ENCODE results near the gene MYL3. TPM values are rescaled to one million over a fixed set of nuclear protein-coding genes. Genes with fewer than 3 reads are reported as not detected.

Gene MYL3
- total RNA-seq, 4 donors from 2014 or later, result 1.5 to 17.3 TPM; not detected in 2

DNA sequence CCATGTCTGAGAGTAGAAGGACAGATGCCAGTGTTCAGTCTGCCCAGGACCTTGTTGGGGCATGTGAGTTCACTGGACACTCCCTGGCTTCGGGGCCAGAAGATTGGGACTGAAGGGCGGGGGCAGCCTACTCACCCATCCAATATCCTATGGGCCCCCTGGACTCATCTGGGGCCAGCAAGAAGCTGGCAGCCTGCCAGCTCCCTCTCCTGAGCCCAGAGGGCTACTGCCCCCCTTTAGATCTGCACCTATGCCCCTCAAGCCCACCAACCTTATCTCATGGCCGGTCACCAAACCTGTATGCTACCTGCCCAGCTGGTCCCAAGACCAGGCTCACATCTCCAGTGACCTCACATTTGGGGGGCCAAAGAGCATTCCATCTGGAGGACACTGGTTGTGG is 22.4 kb upstream of the MYL3 start:
- DNase-seq, result no peak
- Histone ChIP-seq H3K27me3 (peaks cover 0 to 24% of the 10 kb centered on the region in 2 donors), H3K9me3 (no peaks in the 10 kb centered on the region), H3K27ac (no peak overlapping the region), H3K4me1 (peaks cover 0 to 25% (median 13%) of the 10 kb centered on the region in 4 donors), H3K4me3 (no peak overlapping the region), H3K36me3 (no peaks in the 10 kb centered on the region)
- TF ChIP-seq, protein P1, sequence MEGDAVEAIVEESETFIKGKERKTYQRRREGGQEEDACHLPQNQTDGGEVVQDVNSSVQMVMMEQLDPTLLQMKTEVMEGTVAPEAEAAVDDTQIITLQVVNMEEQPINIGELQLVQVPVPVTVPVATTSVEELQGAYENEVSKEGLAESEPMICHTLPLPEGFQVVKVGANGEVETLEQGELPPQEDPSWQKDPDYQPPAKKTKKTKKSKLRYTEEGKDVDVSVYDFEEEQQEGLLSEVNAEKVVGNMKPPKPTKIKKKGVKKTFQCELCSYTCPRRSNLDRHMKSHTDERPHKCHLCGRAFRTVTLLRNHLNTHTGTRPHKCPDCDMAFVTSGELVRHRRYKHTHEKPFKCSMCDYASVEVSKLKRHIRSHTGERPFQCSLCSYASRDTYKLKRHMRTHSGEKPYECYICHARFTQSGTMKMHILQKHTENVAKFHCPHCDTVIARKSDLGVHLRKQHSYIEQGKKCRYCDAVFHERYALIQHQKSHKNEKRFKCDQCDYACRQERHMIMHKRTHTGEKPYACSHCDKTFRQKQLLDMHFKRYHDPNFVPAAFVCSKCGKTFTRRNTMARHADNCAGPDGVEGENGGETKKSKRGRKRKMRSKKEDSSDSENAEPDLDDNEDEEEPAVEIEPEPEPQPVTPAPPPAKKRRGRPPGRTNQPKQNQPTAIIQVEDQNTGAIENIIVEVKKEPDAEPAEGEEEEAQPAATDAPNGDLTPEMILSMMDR (IDR thresholded peaks at IDR 0.05), result no peak
- no peak for TF ChIP-seq POLR2A (IDR thresholded peaks at IDR 0.05)

GRCh38 chr3:46884929-46885328 is 21.7 kb upstream of the MYL3 start:
- no peaks in the 10 kb centered on the region for H3K36me3 ChIP-seq
- no peak overlapping the region for H3K4me3 ChIP-seq
- peaks cover 0 to 25% (median 13%) of the 10 kb centered on the region in 4 donors for H3K4me1 ChIP-seq
- no peak for DNase-seq
- TF ChIP-seq, protein P1 (IDR thresholded peaks at IDR 0.05), result no peak
- TF ChIP-seq POLR2A (IDR thresholded peaks at IDR 0.05), result no peak
- H3K9me3 ChIP-seq, result no peaks in the 10 kb centered on the region
- peaks cover 0 to 24% of the 10 kb centered on the region in 2 donors for H3K27me3 ChIP-seq
- H3K27ac ChIP-seq, result no peak overlapping the region

GRCh38 chr3:46884427-46884826 is 21.2 kb upstream of the MYL3 start:
- Histone ChIP-seq H3K27ac (no peak overlapping the region), H3K9me3 (no peaks in the 10 kb centered on the region), H3K4me1 (peaks cover 0 to 25% (median 13%) of the 10 kb centered on the region in 4 donors), H3K36me3 (no peaks in the 10 kb centered on the region), H3K27me3 (peaks cover 0 to 24% of the 10 kb centered on the region in 2 donors), H3K4me3 (no peak overlapping the region)
- TF ChIP-seq, protein P1 (IDR thresholded peaks at IDR 0.05), result no peak
- TF ChIP-seq POLR2A (IDR thresholded peaks at IDR 0.05), result no peak
- DNase-seq, result no peak

DNA sequence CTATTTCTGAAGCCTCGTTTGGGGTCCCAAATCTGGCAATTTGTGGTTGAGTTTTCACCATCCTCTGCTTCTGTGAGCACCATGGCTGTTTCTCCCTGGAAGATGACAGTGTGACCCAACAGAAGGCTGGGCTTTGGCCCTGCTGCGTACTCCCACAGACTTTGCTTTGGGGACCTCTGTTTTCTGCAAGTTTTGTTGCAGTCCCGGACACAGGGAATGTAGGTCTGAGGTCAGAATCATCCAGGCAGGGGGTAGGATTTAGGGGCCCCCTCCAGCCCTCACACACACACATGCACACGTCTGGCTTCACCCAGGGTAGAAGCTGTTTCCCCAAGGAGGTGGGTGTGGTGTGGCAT is 20.6 kb upstream of the MYL3 start:
- peaks cover 0 to 25% (median 13%) of the 10 kb centered on the region in 4 donors for H3K4me1 ChIP-seq
- TF ChIP-seq, protein P1 (IDR thresholded peaks at IDR 0.05), result no peak
- TF ChIP-seq POLR2A (IDR thresholded peaks at IDR 0.05), result no peak
- peak overlapping the region in 1 of 4 donors; percentile 70 for H3K27ac ChIP-seq
- peaks cover 0 to 24% of the 10 kb centered on the region in 2 donors for H3K27me3 ChIP-seq
- no peaks in the 10 kb centered on the region for H3K9me3 ChIP-seq
- peak overlapping the region in 3 of 4 donors; percentile 40 to 59 (median 47) for H3K4me3 ChIP-seq
- no peaks in the 10 kb centered on the region for H3K36me3 ChIP-seq
- DNase-seq, result no peak

- TF ChIP-seq POLR2A (IDR thresholded peaks at IDR 0.05), result no peak
- TF ChIP-seq, protein P1 (IDR thresholded peaks at IDR 0.05), result no peak
- Histone ChIP-seq H3K36me3 (no peaks in the 10 kb centered on the region), H3K27ac (peak overlapping the region; percentile 62 to 82 (median 70)), H3K4me1 (peaks cover 0 to 25% (median 13%) of the 10 kb centered on the region in 4 donors), H3K4me3 (peak overlapping the region; percentile 40 to 59 (median 48)), H3K9me3 (no peaks in the 10 kb centered on the region), H3K27me3 (peaks cover 0 to 24% of the 10 kb centered on the region in 2 donors)
- DNase-seq, result no peak
Observed at GRCh38 chr3:46883054-46883829, 20.0 kb upstream of the MYL3 start.
